Heart left ventricle (tissue), 13 donors: ENCODE measurements around the gene WBP1.

Source experiments
- POLR2A ChIP-seq, 2 donors: fragments of 450-650 bp; IDR thresholded peaks; one replicate each; pipeline ENCODE4 v1.6.1; 2017; ENCODE audit warnings: antibody characterized with exemption in 2 of 2, mild to moderate bottlenecking in 2 of 2, moderate library complexity in 2 of 2
- TF ChIP-seq, protein P1 (sequence below), 12 donors: fragments of 200-600 bp; sonication (generic) in 4 of 12; IDR thresholded peaks; one replicate each; pipeline versions ENCODE4 v1.5.0 to v1.8.0; 2018 to 2022; ENCODE audit warnings: antibody characterized with exemption in 12 of 12, mild to moderate bottlenecking in 5 of 12
- donor health status: ischemic (EF 13 %, LVEDD 7.1; RV severe dilation, severe dysfunction).
- donor health status: DM: no; HTN: yes; CAD: no.
- donor health status: DM: no; HTN: no; CAD: no.
- donor health status: ischemic (EF 25% LVEDD 6.9; RV normal size, moderate dysfunction).
- donor health status: ischemic (EF 25% LVEDD 5.7; RV mildly dilated, moderate dysfunction).
- donor health status: ischemic (EF 35%, LVEDD 5.7; RV mildly dilated, moderate dysfunction).
- donor health status: nonischemic (EF 11% LVEDD 7.7; RV severe dilation, severe dysfunction).
- donor health status: DM: yes; HTN: yes; CAD: no.
- donor health status: PGD.
- donor health status: ischemic (EF 29% LVEDD 5.4; RV normal size, mild dysfunction).
- donor health status: nonischemic (EF 23%, LVEDD 6.1; RV moderate dilation, normal function).

DNA sequence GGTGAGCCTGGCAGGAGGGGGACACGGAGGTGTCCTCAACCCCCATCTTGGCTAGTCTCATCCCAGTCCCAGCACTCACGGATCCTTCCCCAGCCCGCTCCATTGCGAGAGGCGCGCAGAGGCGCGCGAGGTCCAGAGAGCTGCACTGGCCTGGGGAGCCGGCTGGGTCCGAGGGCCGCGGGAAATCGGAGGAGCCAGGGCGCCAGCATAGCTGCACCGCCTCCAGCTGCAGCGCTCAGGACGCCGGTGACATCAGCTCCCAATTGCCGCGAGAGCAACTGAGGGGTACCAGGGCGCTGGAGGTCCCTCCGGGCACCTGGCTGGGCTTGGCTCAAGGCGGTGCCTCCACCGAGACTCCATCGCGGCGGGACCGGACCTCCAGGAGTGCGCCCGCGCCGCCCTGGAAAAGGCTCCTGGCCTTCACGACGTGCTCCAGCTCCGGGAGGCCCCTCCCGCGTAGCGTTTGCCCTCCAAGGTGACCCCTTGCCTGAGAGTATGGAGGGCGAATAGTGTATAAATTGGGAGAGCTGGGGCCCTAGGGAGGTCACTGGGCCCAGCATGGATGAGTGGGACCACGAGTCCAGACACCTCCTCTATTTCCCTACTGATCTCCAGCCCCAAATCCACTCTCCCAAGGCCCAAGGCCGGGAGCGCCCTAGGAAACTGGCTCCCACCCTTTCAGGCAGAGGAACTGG, 22.0 kb upstream of the WBP1 start:
- TF ChIP-seq, protein P1, sequence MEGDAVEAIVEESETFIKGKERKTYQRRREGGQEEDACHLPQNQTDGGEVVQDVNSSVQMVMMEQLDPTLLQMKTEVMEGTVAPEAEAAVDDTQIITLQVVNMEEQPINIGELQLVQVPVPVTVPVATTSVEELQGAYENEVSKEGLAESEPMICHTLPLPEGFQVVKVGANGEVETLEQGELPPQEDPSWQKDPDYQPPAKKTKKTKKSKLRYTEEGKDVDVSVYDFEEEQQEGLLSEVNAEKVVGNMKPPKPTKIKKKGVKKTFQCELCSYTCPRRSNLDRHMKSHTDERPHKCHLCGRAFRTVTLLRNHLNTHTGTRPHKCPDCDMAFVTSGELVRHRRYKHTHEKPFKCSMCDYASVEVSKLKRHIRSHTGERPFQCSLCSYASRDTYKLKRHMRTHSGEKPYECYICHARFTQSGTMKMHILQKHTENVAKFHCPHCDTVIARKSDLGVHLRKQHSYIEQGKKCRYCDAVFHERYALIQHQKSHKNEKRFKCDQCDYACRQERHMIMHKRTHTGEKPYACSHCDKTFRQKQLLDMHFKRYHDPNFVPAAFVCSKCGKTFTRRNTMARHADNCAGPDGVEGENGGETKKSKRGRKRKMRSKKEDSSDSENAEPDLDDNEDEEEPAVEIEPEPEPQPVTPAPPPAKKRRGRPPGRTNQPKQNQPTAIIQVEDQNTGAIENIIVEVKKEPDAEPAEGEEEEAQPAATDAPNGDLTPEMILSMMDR (IDR thresholded peaks at IDR 0.05): no peak
- TF ChIP-seq POLR2A (IDR thresholded peaks at IDR 0.05): no peak
